PC-9 (cell line): ENCODE data around the gene MUSK. TPM values are rescaled to one million over a fixed set of nuclear protein-coding genes. Genes with fewer than 3 reads are reported as not detected.

ENCODE experiments used
- BruUV-seq: library from RNA; stranded (reverse); fragments of 400-500 nt; replicated peaks from 2 replicates; lab custom pipeline; 2021; lab: Mats Ljungman, UMichigan
- CTCF ChIA-PET: fragments of 300-600 bp; sonication (Branson Sonifier 250); formaldehyde crosslinking; loops from one replicate; lab custom pipeline; 2022; ENCODE audit warnings: antibody characterized with exemption; lab: Charles Lee
- POLR2A ChIA-PET: fragments of 300-600 bp; sonication (Branson Sonifier 250); formaldehyde crosslinking; loops from one replicate; lab custom pipeline; 2022; ENCODE audit warnings: antibody characterized with exemption; ENCODE audit not compliant: unreplicated experiment; lab: Charles Lee
- DNase-seq, 2 experiments: peaks; one replicate each; pipeline versions ENCODE4 v3.0.0 to v3.0.0-alpha.2; 2015 to 2022; ENCODE audit warnings: mixed read lengths in 1 of 2
- H2AFZ ChIP-seq: fragments of 200-600 bp; sonication (generic); 2 replicates; pipeline ENCODE4 v1.8.1; 2017; ENCODE audit warnings: antibody characterized with exemption
- H3F3A ChIP-seq: fragments of 200-600 bp; sonication (generic); 2 replicates; pipeline ENCODE4 v1.8.1; 2017; ENCODE audit warnings: antibody characterized with exemption, mild to moderate bottlenecking, low read depth; ENCODE audit not compliant: insufficient read depth
- H3K27ac ChIP-seq: fragments of 200-600 bp; sonication (generic); 2 replicates; pipeline ENCODE4 v1.6.1; 2016; ENCODE audit warnings: mixed run types
- H3K27me3 ChIP-seq: fragments of 200-600 bp; sonication (generic); 2 replicates; pipeline ENCODE4 v1.6.1; 2016; ENCODE audit warnings: low read depth, mixed run types; ENCODE audit not compliant: insufficient read depth
- H3K36me3 ChIP-seq: fragments of 200-600 bp; sonication (generic); 2 replicates; pipeline ENCODE4 v1.6.1; 2016; ENCODE audit warnings: low read depth, mixed run types
- H3K4me1 ChIP-seq: fragments of 200-600 bp; sonication (generic); replicated peaks from 2 replicates; pipeline ENCODE4 v1.6.1; 2016; ENCODE audit warnings: mixed run types; ENCODE audit not compliant: insufficient read depth
- H3K4me2 ChIP-seq: fragments of 200-600 bp; sonication (generic); 2 replicates; pipeline ENCODE4 v1.6.1; 2017; ENCODE audit warnings: mixed run types
- H3K4me3 ChIP-seq: fragments of 200-600 bp; sonication (generic); 2 replicates; pipeline ENCODE4 v1.6.1; 2016; ENCODE audit warnings: mixed run types
- H3K79me2 ChIP-seq: fragments of 200-600 bp; sonication (generic); 2 replicates; pipeline ENCODE4 v1.6.1; 2017; ENCODE audit warnings: low read depth, mixed run types
- H3K9me2 ChIP-seq: fragments of 200-600 bp; sonication (generic); 2 replicates; pipeline ENCODE4 v1.8.1; 2017; ENCODE audit warnings: mild to moderate bottlenecking; ENCODE audit not compliant: insufficient read depth
- H3K9me3 ChIP-seq: fragments of 200-600 bp; sonication (generic); 2 replicates; pipeline ENCODE4 v1.8.1; 2016; ENCODE audit warnings: low read depth; ENCODE audit not compliant: insufficient read depth
- H4K20me1 ChIP-seq: fragments of 200-600 bp; sonication (generic); 2 replicates; pipeline ENCODE4 v1.8.1; 2017; ENCODE audit not compliant: insufficient read depth
- EZH2 ChIP-seq: fragments of 200-600 bp; sonication (generic); IDR thresholded peaks from 2 replicates; pipeline ENCODE4 v1.8.0; 2017; ENCODE audit warnings: antibody characterized with exemption, low read depth
- intact Hi-C: fragments of 100-400 bp; cut with micrococcal nuclease; formaldehyde crosslinking; loops from one replicate; pipeline ENCODE4 v1.10.0; 2022; ENCODE audit not compliant: unreplicated experiment
- total RNA-seq: library from RNA; stranded (reverse); gene quantifications from 2 replicates; pipeline ENCODE4 v1.2.3, GENCODE V29; 2021
- TF ChIP-seq, protein P1 (sequence below): fragments of 200-600 bp; sonication (generic); conservative IDR thresholded peaks from 2 replicates; pipeline ENCODE4 v1.6.1; 2017; ENCODE audit warnings: mixed run types, antibody characterized with exemption, mild to moderate bottlenecking, moderate library complexity

MUSK gene
- total RNA-seq, 1 experiment from 2014 or later, result not detected

DNA sequence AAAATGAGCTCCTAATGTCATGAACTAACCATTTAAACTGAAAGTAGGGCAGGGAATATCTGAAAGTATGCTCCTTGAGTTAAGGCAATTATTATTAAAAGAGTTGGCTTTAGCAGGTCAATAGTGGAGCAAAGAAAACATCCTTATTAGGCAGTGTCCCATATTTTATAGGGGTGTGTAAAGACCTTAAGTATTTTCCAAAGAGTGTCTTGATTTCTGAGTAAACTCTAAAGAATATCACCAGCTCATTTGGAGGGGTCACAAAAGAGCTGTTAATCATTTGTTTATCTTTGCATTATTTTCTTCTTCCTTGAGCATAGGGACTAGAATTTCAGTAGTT lies 109.3 kb downstream of the MUSK start:
- no peak overlapping the region for H3K4me2 ChIP-seq
- no peak overlapping the region for H3K4me3 ChIP-seq
- no peaks in the 10 kb centered on the region for H3K4me1 ChIP-seq
- no peak for DNase-seq
- intact Hi-C loops, result no loop called here
- no peaks in the 10 kb centered on the region; the same call in 1 of the 2 replicates for H3K9me3 ChIP-seq
- BruUV-seq, result no TSS peak
- no peaks in the 10 kb centered on the region for H3K27me3 ChIP-seq
- H3K79me2 ChIP-seq, result no peaks in the 10 kb centered on the region
- CTCF ChIA-PET, result no interaction called here
- no peak overlapping the region for H2AFZ ChIP-seq
- no peak overlapping the region for H3K27ac ChIP-seq
- no peaks in the 10 kb centered on the region for H3K36me3 ChIP-seq
- no peaks in the 10 kb centered on the region for H3K9me2 ChIP-seq
- TF ChIP-seq, protein P1, sequence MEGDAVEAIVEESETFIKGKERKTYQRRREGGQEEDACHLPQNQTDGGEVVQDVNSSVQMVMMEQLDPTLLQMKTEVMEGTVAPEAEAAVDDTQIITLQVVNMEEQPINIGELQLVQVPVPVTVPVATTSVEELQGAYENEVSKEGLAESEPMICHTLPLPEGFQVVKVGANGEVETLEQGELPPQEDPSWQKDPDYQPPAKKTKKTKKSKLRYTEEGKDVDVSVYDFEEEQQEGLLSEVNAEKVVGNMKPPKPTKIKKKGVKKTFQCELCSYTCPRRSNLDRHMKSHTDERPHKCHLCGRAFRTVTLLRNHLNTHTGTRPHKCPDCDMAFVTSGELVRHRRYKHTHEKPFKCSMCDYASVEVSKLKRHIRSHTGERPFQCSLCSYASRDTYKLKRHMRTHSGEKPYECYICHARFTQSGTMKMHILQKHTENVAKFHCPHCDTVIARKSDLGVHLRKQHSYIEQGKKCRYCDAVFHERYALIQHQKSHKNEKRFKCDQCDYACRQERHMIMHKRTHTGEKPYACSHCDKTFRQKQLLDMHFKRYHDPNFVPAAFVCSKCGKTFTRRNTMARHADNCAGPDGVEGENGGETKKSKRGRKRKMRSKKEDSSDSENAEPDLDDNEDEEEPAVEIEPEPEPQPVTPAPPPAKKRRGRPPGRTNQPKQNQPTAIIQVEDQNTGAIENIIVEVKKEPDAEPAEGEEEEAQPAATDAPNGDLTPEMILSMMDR, result no peak
- TF ChIP-seq EZH2, result no peak
- POLR2A ChIA-PET, result interaction anchor here (0.5 kb wide), 1 partner anchor 1460 kb away, joined by 8 read pairs; no protein-coding TSS in a partner anchor
- H3F3A ChIP-seq, result no peaks in the 10 kb centered on the region; the same call in 1 of the 2 replicates
- H4K20me1 ChIP-seq, result no peaks in the 10 kb centered on the region

DNA sequence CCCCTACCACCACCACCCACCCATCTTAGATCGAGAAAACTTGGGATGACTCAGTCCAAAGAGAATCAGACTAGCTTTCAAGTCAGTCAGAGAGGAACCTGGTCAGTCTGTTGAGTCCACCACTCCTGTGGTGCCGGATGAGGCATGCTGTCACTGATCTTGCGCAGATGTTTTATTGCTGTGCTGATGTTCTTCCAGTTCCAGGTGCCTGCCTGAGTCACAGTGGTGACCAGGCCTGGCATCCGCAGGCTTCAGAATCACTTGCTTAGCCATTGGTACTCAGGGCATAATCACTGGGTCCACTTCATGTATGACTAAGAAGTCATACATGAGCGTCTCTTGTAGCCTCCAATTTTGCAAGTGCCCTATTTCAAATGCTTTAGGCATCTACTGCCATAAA lies 114.1 kb downstream of the MUSK start:
- Histone ChIP-seq H3K4me1 (no peaks in the 10 kb centered on the region), H3K27ac (no peak overlapping the region), H3K4me3 (no peak overlapping the region), H3K9me3 (no peaks in the 10 kb centered on the region; the same call in 1 of the 2 replicates), H3K79me2 (no peaks in the 10 kb centered on the region), H2AFZ (no peak overlapping the region), H3K27me3 (no peaks in the 10 kb centered on the region), H4K20me1 (no peaks in the 10 kb centered on the region), H3K4me2 (no peak overlapping the region), H3F3A (no peaks in the 10 kb centered on the region; the same call in 1 of the 2 replicates), H3K36me3 (no peaks in the 10 kb centered on the region), H3K9me2 (no peaks in the 10 kb centered on the region)
- intact Hi-C loops, result no loop called here
- DNase-seq, result no peak
- TF ChIP-seq, protein P1, result no peak
- no peak for TF ChIP-seq EZH2
- POLR2A ChIA-PET, result no interaction called here
- no TSS peak for BruUV-seq
- CTCF ChIA-PET, result no interaction called here

DNA sequence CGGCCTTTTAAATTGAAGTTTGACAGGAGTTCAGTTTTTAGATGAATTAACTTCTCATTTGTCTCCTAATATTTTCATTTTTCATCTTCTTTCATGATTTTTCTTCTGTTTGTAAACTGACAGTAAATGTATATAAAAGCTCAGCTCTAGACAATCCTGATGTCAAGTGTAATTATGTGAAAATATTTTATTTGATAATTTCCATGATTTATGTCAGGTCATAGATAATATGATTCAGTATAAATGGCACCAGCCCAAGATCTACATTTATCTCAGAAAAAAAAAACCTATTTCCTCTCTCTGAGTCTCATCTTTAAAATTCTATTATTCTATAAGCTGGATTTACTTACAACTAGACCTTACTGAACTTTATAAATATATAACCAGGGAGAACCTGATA lies 115.7 kb downstream of the MUSK start:
- ChIA-PET POLR2A (no interaction called here), CTCF (no interaction called here)
- no TSS peak for BruUV-seq
- Histone ChIP-seq H3K9me2 (no peaks in the 10 kb centered on the region), H3F3A (no peaks in the 10 kb centered on the region; the same call in 1 of the 2 replicates), H2AFZ (no peak overlapping the region), H3K27ac (no peak overlapping the region), H3K4me2 (no peak overlapping the region), H3K4me1 (no peaks in the 10 kb centered on the region), H4K20me1 (no peaks in the 10 kb centered on the region), H3K4me3 (no peak overlapping the region), H3K79me2 (no peaks in the 10 kb centered on the region), H3K36me3 (no peaks in the 10 kb centered on the region), H3K9me3 (no peaks in the 10 kb centered on the region; the same call in 1 of the 2 replicates), H3K27me3 (no peaks in the 10 kb centered on the region)
- intact Hi-C loops, result no loop called here
- DNase-seq, result no peak
- TF ChIP-seq EZH2, result no peak
- TF ChIP-seq, protein P1, result no peak
